ENCODE data around the gene RFTN1.

Gene RFTN1

DNA sequence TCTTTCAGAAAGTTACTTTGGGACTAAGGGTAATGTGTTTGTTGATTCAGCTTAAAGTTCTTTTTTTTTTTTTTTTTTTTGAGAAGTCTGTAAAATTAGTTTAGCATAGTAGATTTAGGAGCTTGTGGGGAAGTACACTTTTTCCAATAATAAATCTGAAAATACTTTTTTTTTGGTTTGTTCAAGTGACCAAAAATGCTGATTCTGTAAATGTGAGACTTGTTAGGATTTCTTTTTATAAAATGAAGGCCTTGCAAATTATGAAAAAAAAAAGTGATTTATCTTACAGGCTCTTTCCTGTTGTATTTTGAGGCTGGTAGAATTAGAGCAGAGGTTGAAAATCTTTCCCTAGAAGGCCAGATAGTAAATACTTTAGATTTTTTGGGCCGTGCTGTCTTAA, 240.9 kb downstream of the RFTN1 start:
- DNase-seq (ENCODE audit: low spot score): no peak
- H3K4me3 Mint-ChIP-seq: no peak overlapping the region

DNA sequence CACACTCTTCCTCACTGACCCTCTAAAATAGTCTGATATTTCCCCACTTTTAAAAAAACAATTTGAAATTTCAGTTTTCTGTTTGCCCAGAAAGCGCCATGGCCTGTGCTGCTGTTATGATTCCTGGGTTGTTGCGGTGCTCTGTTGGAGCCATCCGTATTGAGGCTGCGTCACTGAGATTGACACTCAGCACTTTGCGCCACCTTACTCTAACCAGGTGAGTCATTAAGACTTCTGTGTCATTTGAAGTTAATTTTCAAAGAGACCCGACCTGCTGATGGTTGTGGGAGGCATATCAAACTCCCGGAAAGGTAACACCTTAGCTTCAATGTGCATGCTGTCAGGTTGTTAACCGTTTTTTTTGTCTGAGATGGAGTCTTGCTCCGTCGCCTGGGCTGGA, 242.6 kb downstream of the RFTN1 start:
- Mint-ChIP-seq H3K4me3 (no peak overlapping the region), H3K4me1 (ENCODE audit: low read depth) (peaks cover 18% of the 10 kb centered on the region), H3K27ac (no peak overlapping the region), H3K36me3 (ENCODE audit: low read depth) (peaks cover 17% of the 10 kb centered on the region), H3K9me3 (no peaks in the 10 kb centered on the region), H3K27me3 (ENCODE audit: low read depth) (no peaks in the 10 kb centered on the region)
- no peak for DNase-seq (ENCODE audit: low spot score)

More for the DNA sequence above, 240.9 kb downstream of the RFTN1 start:
- H3K27me3 Mint-ChIP-seq (ENCODE audit: low read depth): no peaks in the 10 kb centered on the region
- H3K27ac Mint-ChIP-seq: no peak overlapping the region
- H3K4me1 Mint-ChIP-seq (ENCODE audit: low read depth): peaks cover 6% of the 10 kb centered on the region
- no peaks in the 10 kb centered on the region for H3K9me3 Mint-ChIP-seq
- H3K36me3 Mint-ChIP-seq (ENCODE audit: low read depth): peaks cover 22% of the 10 kb centered on the region

DNA sequence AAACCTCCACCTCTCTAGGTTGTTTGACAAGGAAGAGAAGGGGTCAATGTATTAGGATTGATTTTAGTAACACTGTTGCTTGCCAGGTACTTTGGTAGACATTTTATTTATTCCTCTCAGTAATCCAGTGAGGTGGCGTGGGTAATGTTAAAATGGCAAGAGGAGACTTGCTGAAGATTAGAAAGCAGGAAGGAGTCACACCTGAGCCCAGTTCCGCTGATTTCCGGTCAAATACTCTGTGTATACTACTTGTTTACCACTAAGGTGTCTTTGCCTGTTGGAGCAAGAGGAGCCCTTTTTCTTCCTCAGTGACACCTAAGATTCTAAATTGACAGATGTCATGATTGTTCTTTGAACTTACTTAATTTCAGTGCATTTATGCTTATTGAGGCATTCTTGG, 246.8 kb downstream of the RFTN1 start:
- Mint-ChIP-seq H3K4me3 (peak overlapping the region; percentile 54), H3K4me1 (ENCODE audit: low read depth) (peaks cover 22% of the 10 kb centered on the region), H3K36me3 (ENCODE audit: low read depth) (peaks cover 8% of the 10 kb centered on the region), H3K27ac (no peak overlapping the region), H3K27me3 (ENCODE audit: low read depth) (no peaks in the 10 kb centered on the region), H3K9me3 (no peaks in the 10 kb centered on the region)
- no peak for DNase-seq (ENCODE audit: low spot score)

All from T-helper 2 cell treated with Interferon-gamma antibody and Interleukin-4, amounts not matched to agents 5 μg/mL and 100 μg/mL, for 36 hours (primary cell).